PFSK-1 (cell line): ENCODE data around the gene BNC2.

Source experiments
- FOXP2 ChIP-seq: optimal IDR thresholded peaks from 2 replicates; pipeline ENCODE3; 2011; ENCODE audit warnings: borderline replicate concordance, control low read depth, inconsistent platforms; ENCODE audit not compliant: insufficient read depth; ENCODE audit errors: extremely low read length, extremely low read depth
- POLR2AphosphoS5 ChIP-seq: IDR thresholded peaks from 2 replicates; pipeline ENCODE4 v1.6.1; 2012; ENCODE audit warnings: low read depth, mild to moderate bottlenecking, control low read depth, low read length, moderate library complexity
- SIN3A ChIP-seq: IDR thresholded peaks from 2 replicates; pipeline ENCODE4 v1.6.1; 2012; ENCODE audit warnings: mild to moderate bottlenecking, low read length, moderate library complexity, borderline replicate concordance; ENCODE audit not compliant: insufficient read depth
- TAF1 ChIP-seq: IDR thresholded peaks from 2 replicates; pipeline ENCODE4 v1.6.1; 2012; ENCODE audit warnings: low read length, control low read depth, borderline replicate concordance; ENCODE audit not compliant: insufficient read depth
- TF ChIP-seq, protein P1 (sequence below), 2 experiments: IDR thresholded peaks; 2 replicates each; pipeline versions ENCODE4 v1.6.1 to v1.8.0; 2011 to 2012; ENCODE audit warnings: low read depth in 2 of 2, low read length in 2 of 2, control low read depth in 1 of 2, inconsistent platforms in 1 of 2, mild to moderate bottlenecking in 1 of 2, moderate library complexity in 1 of 2; ENCODE audit not compliant: insufficient read depth in 1 of 2

- TF ChIP-seq POLR2AphosphoS5: no peak
- no peak for TF ChIP-seq TAF1
- TF ChIP-seq, protein P1, sequence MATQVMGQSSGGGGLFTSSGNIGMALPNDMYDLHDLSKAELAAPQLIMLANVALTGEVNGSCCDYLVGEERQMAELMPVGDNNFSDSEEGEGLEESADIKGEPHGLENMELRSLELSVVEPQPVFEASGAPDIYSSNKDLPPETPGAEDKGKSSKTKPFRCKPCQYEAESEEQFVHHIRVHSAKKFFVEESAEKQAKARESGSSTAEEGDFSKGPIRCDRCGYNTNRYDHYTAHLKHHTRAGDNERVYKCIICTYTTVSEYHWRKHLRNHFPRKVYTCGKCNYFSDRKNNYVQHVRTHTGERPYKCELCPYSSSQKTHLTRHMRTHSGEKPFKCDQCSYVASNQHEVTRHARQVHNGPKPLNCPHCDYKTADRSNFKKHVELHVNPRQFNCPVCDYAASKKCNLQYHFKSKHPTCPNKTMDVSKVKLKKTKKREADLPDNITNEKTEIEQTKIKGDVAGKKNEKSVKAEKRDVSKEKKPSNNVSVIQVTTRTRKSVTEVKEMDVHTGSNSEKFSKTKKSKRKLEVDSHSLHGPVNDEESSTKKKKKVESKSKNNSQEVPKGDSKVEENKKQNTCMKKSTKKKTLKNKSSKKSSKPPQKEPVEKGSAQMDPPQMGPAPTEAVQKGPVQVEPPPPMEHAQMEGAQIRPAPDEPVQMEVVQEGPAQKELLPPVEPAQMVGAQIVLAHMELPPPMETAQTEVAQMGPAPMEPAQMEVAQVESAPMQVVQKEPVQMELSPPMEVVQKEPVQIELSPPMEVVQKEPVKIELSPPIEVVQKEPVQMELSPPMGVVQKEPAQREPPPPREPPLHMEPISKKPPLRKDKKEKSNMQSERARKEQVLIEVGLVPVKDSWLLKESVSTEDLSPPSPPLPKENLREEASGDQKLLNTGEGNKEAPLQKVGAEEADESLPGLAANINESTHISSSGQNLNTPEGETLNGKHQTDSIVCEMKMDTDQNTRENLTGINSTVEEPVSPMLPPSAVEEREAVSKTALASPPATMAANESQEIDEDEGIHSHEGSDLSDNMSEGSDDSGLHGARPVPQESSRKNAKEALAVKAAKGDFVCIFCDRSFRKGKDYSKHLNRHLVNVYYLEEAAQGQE (IDR thresholded peaks at IDR 0.05; ENCODE audit: insufficient read depth in 1 of 2, low read depth in 2 of 2, low read length in 2 of 2): no peak
- TF ChIP-seq SIN3A: no peak
- no peak for TF ChIP-seq FOXP2
These were observed 169.1 kb downstream of the BNC2 start for GRCh38 chr9:16701347-16701746.
